H9 (cell line): Measurements from ENCODE around the gene PEX14. TPM values are rescaled to one million over a fixed set of nuclear protein-coding genes. Genes with fewer than 3 reads are reported as not detected.

Experiments used
- DNase-seq: peaks from one replicate; pipeline ENCODE4 v3.0.0-alpha.2; 2017
- H2AFZ ChIP-seq: one replicate; pipeline ENCODE4 v1.6.1; 2013; ENCODE audit warnings: mild to moderate bottlenecking, low read length, control low read depth, moderate library complexity
- H2AK5ac ChIP-seq: 2 replicates; pipeline ENCODE4 v1.6.1; 2013; ENCODE audit warnings: low read length, control low read depth, mixed read lengths; ENCODE audit not compliant: insufficient read length
- H2BK120ac ChIP-seq: one replicate; pipeline ENCODE4 v1.6.1; 2013; ENCODE audit warnings: low read depth, mild to moderate bottlenecking, low read length, control low read depth, inconsistent platforms; ENCODE audit not compliant: poor library complexity, severe bottlenecking
- H2BK12ac ChIP-seq: 2 replicates; pipeline ENCODE4 v1.6.1; 2013; ENCODE audit warnings: low read length, control low read depth, mixed read lengths, low read depth; ENCODE audit not compliant: insufficient read length
- H2BK15ac ChIP-seq: 2 replicates; pipeline ENCODE4 v1.6.1; 2013; ENCODE audit warnings: low read depth, low read length, control low read depth
- H2BK20ac ChIP-seq: one replicate; pipeline ENCODE4 v1.6.1; 2013; ENCODE audit warnings: low read depth, mild to moderate bottlenecking, low read length, control low read depth, inconsistent platforms; ENCODE audit not compliant: poor library complexity, severe bottlenecking
- H2BK5ac ChIP-seq: 2 replicates; pipeline ENCODE4 v1.6.1; 2013; ENCODE audit warnings: low read length, control low read depth, mixed read lengths; ENCODE audit not compliant: insufficient read length
- H3K14ac ChIP-seq: 2 replicates; pipeline ENCODE4 v1.6.1; 2013; ENCODE audit warnings: low read length, control low read depth; ENCODE audit not compliant: insufficient read depth
- H3K18ac ChIP-seq: 2 replicates; pipeline ENCODE4 v1.6.1; 2013; ENCODE audit warnings: low read depth, mild to moderate bottlenecking, mixed read lengths, low read length, control low read depth; ENCODE audit not compliant: insufficient read length
- H3K23ac ChIP-seq: 2 replicates; pipeline ENCODE4 v1.6.1; 2013; ENCODE audit warnings: low read length, control low read depth, mixed read lengths, low read depth; ENCODE audit not compliant: insufficient read length
- H3K23me2 ChIP-seq: 2 replicates; pipeline ENCODE4 v1.6.1; 2013; ENCODE audit warnings: low read depth, mild to moderate bottlenecking, mixed read lengths, low read length, control low read depth; ENCODE audit not compliant: insufficient read length, poor library complexity, severe bottlenecking
- H3K27ac ChIP-seq: 2 replicates; pipeline ENCODE4 v1.5.1; 2013; ENCODE audit warnings: low read length, control low read depth, mixed read lengths, low read depth; ENCODE audit not compliant: insufficient read length
- H3K27me3 ChIP-seq: 2 replicates; pipeline ENCODE4 v1.6.1; 2013; ENCODE audit warnings: low read length, control low read depth, inconsistent platforms; ENCODE audit not compliant: insufficient read depth
- H3K4ac ChIP-seq: 2 replicates; pipeline ENCODE4 v1.6.1; 2013; ENCODE audit warnings: low read depth, mild to moderate bottlenecking, control low read depth, inconsistent platforms, low read length, moderate library complexity
- H3K4me1 ChIP-seq: 2 replicates; pipeline ENCODE4 v1.6.1; 2013; ENCODE audit warnings: low read length, control low read depth, inconsistent platforms; ENCODE audit not compliant: insufficient read depth
- H3K4me2 ChIP-seq: 2 replicates; pipeline ENCODE4 v1.6.1; 2013; ENCODE audit warnings: low read length, control low read depth, mixed read lengths; ENCODE audit not compliant: insufficient read length, insufficient read depth
- H3K56ac ChIP-seq: 2 replicates; pipeline ENCODE4 v1.6.1; 2013; ENCODE audit warnings: low read depth, mild to moderate bottlenecking, mixed read lengths, low read length, control low read depth; ENCODE audit not compliant: insufficient read length
- H3K79me1 ChIP-seq: 2 replicates; pipeline ENCODE4 v1.6.1; 2013; ENCODE audit warnings: low read depth, mild to moderate bottlenecking, moderate library complexity, low read length, control low read depth, inconsistent platforms; ENCODE audit not compliant: insufficient read depth, poor library complexity, severe bottlenecking
- H3K79me2 ChIP-seq: 2 replicates; pipeline ENCODE4 v1.6.1; 2013; ENCODE audit warnings: low read length, control low read depth, inconsistent platforms; ENCODE audit not compliant: insufficient read depth
- H3K9ac ChIP-seq: 2 replicates; pipeline ENCODE4 v1.6.1; 2013; ENCODE audit warnings: low read length, control low read depth, mixed read lengths; ENCODE audit not compliant: insufficient read length; ENCODE audit errors: extremely low read depth
- H3K9me3 ChIP-seq: one replicate; pipeline ENCODE4 v1.6.1; 2013; ENCODE audit warnings: low read depth, low read length, inconsistent platforms; ENCODE audit not compliant: control insufficient read depth
- H3T11ph ChIP-seq: one replicate; pipeline ENCODE4 v1.6.1; 2013; ENCODE audit warnings: mild to moderate bottlenecking, low read length, control low read depth, inconsistent platforms
- H4K20me1 ChIP-seq: one replicate; pipeline ENCODE4 v1.6.1; 2013; ENCODE audit not compliant: control insufficient read depth, insufficient read length, insufficient read depth
- H4K5ac ChIP-seq: 2 replicates; pipeline ENCODE4 v1.6.1; 2013; ENCODE audit warnings: low read depth, mild to moderate bottlenecking, mixed read lengths, low read length, control low read depth; ENCODE audit not compliant: insufficient read length
- H4K8ac ChIP-seq: replicated peaks from 2 replicates; pipeline ENCODE4 v1.6.1; 2013; ENCODE audit warnings: low read length, control low read depth, mixed read lengths, low read depth; ENCODE audit not compliant: insufficient read length
- H4K91ac ChIP-seq: 2 replicates; pipeline ENCODE4 v1.6.1; 2013; ENCODE audit warnings: low read depth, mild to moderate bottlenecking, moderate library complexity, mixed read lengths, low read length, control low read depth; ENCODE audit not compliant: insufficient read length
- H3K27ac Mint-ChIP-seq, 3 experiments: 2 replicates in 2 of 3; 3 replicates in 1 of 3; pipeline ENCODE4 v1.8.0; 2020 to 2021; ENCODE audit warnings: mixed read lengths in 3 of 3, mild to moderate bottlenecking in 1 of 3, moderate library complexity in 1 of 3
- H3K27me3 Mint-ChIP-seq: 2 replicates; pipeline ENCODE4 v1.8.0; 2021; ENCODE audit warnings: low read depth, mild to moderate bottlenecking, moderate library complexity, mixed read lengths
- H3K36me3 Mint-ChIP-seq, 3 experiments: 2 replicates in 2 of 3; 3 replicates in 1 of 3; pipeline ENCODE4 v1.8.0; 2020 to 2021; ENCODE audit warnings: low read depth in 3 of 3, mixed read lengths in 3 of 3; ENCODE audit not compliant: insufficient read depth in 1 of 3
- H3K4me1 Mint-ChIP-seq, 2 experiments: 2 replicates each; pipeline ENCODE4 v1.8.0; 2020; ENCODE audit warnings: mixed read lengths in 2 of 2
- H3K4me3 Mint-ChIP-seq, 2 experiments: 2 replicates in 1 of 2; 3 replicates in 1 of 2; pipeline ENCODE4 v1.8.0; 2020 to 2021; ENCODE audit warnings: mild to moderate bottlenecking in 2 of 2, mixed read lengths in 2 of 2, moderate library complexity in 1 of 2
- H3K9me3 Mint-ChIP-seq, 2 experiments: 2 replicates in 1 of 2; 3 replicates in 1 of 2; pipeline ENCODE4 v1.8.0; 2020; ENCODE audit warnings: mild to moderate bottlenecking in 2 of 2, mixed read lengths in 2 of 2, moderate library complexity in 1 of 2
- WGBS: extraction: QIAGEN DNeasy Blood & Tissue Kit; methylation state at CpG from one replicate; pipeline ENCODE4 v1.1.7; 2013; ENCODE audit warnings: missing lambda C conversion rate, low lambda C conversion rate, mixed read lengths; ENCODE audit not compliant: insufficient read length; ENCODE audit errors: extremely low coverage; 5-methylcytosine and 5-hydroxymethylcytosine counted together
- total RNA-seq: library from RNA; stranded (reverse); gene quantifications from 2 replicates; pipeline ENCODE4 v1.2.1, GENCODE V29; 2021
- TF ChIP-seq, protein P1 (sequence below): fragments of 200-600 bp; sonication (generic); conservative IDR thresholded peaks from 3 replicates; pipeline ENCODE4 v1.8.0; 2021; ENCODE audit warnings: antibody characterized with exemption, mild to moderate bottlenecking

PEX14 gene
- total RNA-seq, 1 experiment from 2014 or later = 23.9 TPM

GRCh38 chr1:10637834-10638558 is 163.2 kb downstream of the PEX14 start:
- H3K56ac ChIP-seq = no peak overlapping the region
- H3K23me2 ChIP-seq = no peaks in the 10 kb centered on the region
- no peak overlapping the region for H2AK5ac ChIP-seq
- H3K27ac ChIP-seq = no peak overlapping the region
- no peaks in the 10 kb centered on the region for H3K9me3 ChIP-seq
- no peak overlapping the region for H3K14ac ChIP-seq
- Mint-ChIP-seq H3K36me3 (no peaks in the 10 kb centered on the region), H3K27me3 (peaks cover 30% of the 10 kb centered on the region), H3K9me3 (no peaks in the 10 kb centered on the region), H3K4me1 (peaks cover 4 to 27% of the 10 kb centered on the region in 2 experiments), H3K27ac (no peak overlapping the region), H3K4me3 (peak overlapping the region in 1 of 2 experiments; percentile 38; a peak in 1 of 5 replicates)
- H3K27me3 ChIP-seq = peaks cover 7% of the 10 kb centered on the region; the same call in 1 of the 2 replicates
- no peaks in the 10 kb centered on the region for H3K79me2 ChIP-seq
- WGBS = no CpG with 5 or more reads among the region's 29 CpGs
- no peak overlapping the region for H3K9ac ChIP-seq
- no peak overlapping the region for H4K91ac ChIP-seq
- no peak overlapping the region for H2AFZ ChIP-seq
- H3K4me2 ChIP-seq = peak overlapping the region; percentile 30
- no peaks in the 10 kb centered on the region for H3K79me1 ChIP-seq
- H2BK15ac ChIP-seq = no peak overlapping the region
- H2BK20ac ChIP-seq = no peak overlapping the region
- no peak overlapping the region for H3K4ac ChIP-seq
- H3T11ph ChIP-seq = no peak overlapping the region
- H3K4me1 ChIP-seq = no peaks in the 10 kb centered on the region
- TF ChIP-seq, protein P1, sequence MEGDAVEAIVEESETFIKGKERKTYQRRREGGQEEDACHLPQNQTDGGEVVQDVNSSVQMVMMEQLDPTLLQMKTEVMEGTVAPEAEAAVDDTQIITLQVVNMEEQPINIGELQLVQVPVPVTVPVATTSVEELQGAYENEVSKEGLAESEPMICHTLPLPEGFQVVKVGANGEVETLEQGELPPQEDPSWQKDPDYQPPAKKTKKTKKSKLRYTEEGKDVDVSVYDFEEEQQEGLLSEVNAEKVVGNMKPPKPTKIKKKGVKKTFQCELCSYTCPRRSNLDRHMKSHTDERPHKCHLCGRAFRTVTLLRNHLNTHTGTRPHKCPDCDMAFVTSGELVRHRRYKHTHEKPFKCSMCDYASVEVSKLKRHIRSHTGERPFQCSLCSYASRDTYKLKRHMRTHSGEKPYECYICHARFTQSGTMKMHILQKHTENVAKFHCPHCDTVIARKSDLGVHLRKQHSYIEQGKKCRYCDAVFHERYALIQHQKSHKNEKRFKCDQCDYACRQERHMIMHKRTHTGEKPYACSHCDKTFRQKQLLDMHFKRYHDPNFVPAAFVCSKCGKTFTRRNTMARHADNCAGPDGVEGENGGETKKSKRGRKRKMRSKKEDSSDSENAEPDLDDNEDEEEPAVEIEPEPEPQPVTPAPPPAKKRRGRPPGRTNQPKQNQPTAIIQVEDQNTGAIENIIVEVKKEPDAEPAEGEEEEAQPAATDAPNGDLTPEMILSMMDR = peak; percentile 6; the same call in 1 of the 3 replicates
- H2BK12ac ChIP-seq = no peak overlapping the region
- H4K5ac ChIP-seq = no peak overlapping the region
- H4K8ac ChIP-seq = no peak overlapping the region
- H2BK5ac ChIP-seq = no peak overlapping the region
- no peak overlapping the region for H3K18ac ChIP-seq
- H2BK120ac ChIP-seq = no peak overlapping the region
- DNase-seq = no peak
- no peak overlapping the region for H3K23ac ChIP-seq
- no peaks in the 10 kb centered on the region for H4K20me1 ChIP-seq
